ENCODE measurements around the gene CDH4.

Gene CDH4

GRCh38 chr20:61288331-61288784, 36.3 kb downstream of the CDH4 start:
- no peak for TF ChIP-seq CTCF (IDR thresholded peaks at IDR 0.05; ENCODE audit: control insufficient read depth, extremely low read depth, insufficient read depth)
- H3K4me3 ChIP-seq (ENCODE audit: low read depth, low read length) = no peak overlapping the region
- DNase-seq (ENCODE audit: low read depth) = no peak

GRCh38 chr20:61289166-61289565, 37.1 kb downstream of the CDH4 start:
- TF ChIP-seq CTCF (IDR thresholded peaks at IDR 0.05; ENCODE audit: control insufficient read depth, extremely low read depth, insufficient read depth) = no peak
- H3K4me3 ChIP-seq (ENCODE audit: low read depth, low read length) = no peak overlapping the region
- no peak for DNase-seq (ENCODE audit: low read depth)

- TF ChIP-seq CTCF (IDR thresholded peaks at IDR 0.05; ENCODE audit: control insufficient read depth, extremely low read depth, insufficient read depth) = no peak
- DNase-seq (ENCODE audit: low read depth) = no peak
- H3K4me3 ChIP-seq (ENCODE audit: low read depth, low read length) = no peak overlapping the region
Measured at GRCh38 chr20:61290721-61291120, 38.7 kb downstream of the CDH4 start.

- DNase-seq (ENCODE audit: low read depth) = no peak
- no peak overlapping the region for H3K4me3 ChIP-seq (ENCODE audit: low read depth, low read length)
Measured at GRCh38 chr20:61291166-61291829, 39.2 kb downstream of the CDH4 start.

GRCh38 chr20:61292391-61292790, 40.3 kb downstream of the CDH4 start:
- no peak overlapping the region for H3K4me3 ChIP-seq (ENCODE audit: low read depth, low read length)
- no peak for DNase-seq (ENCODE audit: low read depth)
- TF ChIP-seq CTCF (IDR thresholded peaks at IDR 0.05; ENCODE audit: control insufficient read depth, extremely low read depth, insufficient read depth) = no peak

More at GRCh38 chr20:61291166-61291829, 39.2 kb downstream of the CDH4 start:
- TF ChIP-seq CTCF (IDR thresholded peaks at IDR 0.05; ENCODE audit: control insufficient read depth, extremely low read depth, insufficient read depth) = no peak

- no peak for TF ChIP-seq CTCF (IDR thresholded peaks at IDR 0.05; ENCODE audit: control insufficient read depth, extremely low read depth, insufficient read depth)
- no peak overlapping the region for H3K4me3 ChIP-seq (ENCODE audit: low read depth, low read length)
- no peak for DNase-seq (ENCODE audit: low read depth)
Measured at GRCh38 chr20:61292821-61293612, 41.0 kb downstream of the CDH4 start.

Data from LNCaP clone FGC (cell line).